Spleen (tissue), 11 donors: Measurements from ENCODE around the gene GRAMD2B. TPM values are rescaled to one million over a fixed set of nuclear protein-coding genes. Genes with fewer than 3 reads are reported as not detected.

Experiments
- DNase-seq: peaks from one replicate; pipeline ENCODE4 v3.0.0-alpha.2; 2020
- H3K27ac ChIP-seq, 8 donors: fragments of 200-600 bp; sonication (generic) in 7 of 8; 1 replicate in 4 of 8; 2 replicates in 4 of 8; pipeline versions ENCODE4 v1.5.0 to v1.8.0; 2016 to 2021; ENCODE audit warnings: inconsistent platforms in 4 of 8, mild to moderate bottlenecking in 4 of 8, moderate library complexity in 1 of 8
- H3K27me3 ChIP-seq, 7 donors: fragments of 200-600 bp; sonication (generic) in 6 of 7; replicated peaks in 1 of 7; 1 replicate in 4 of 7; 2 replicates in 3 of 7; pipeline versions ENCODE4 v1.5.0 to v1.8.0; 2016 to 2021; ENCODE audit warnings: inconsistent platforms in 3 of 7, mild to moderate bottlenecking in 1 of 7
- H3K36me3 ChIP-seq, 6 donors: fragments of 200-600 bp; sonication (generic) in 5 of 6; 1 replicate in 4 of 6; 2 replicates in 2 of 6; pipeline versions ENCODE4 v1.5.0 to v1.8.0; 2016 to 2021; ENCODE audit warnings: inconsistent platforms in 2 of 6
- H3K4me1 ChIP-seq, 6 donors: fragments of 200-600 bp; sonication (generic) in 5 of 6; 1 replicate in 3 of 6; 2 replicates in 3 of 6; pipeline versions ENCODE4 v1.5.0 to v1.8.0; 2016 to 2021; ENCODE audit warnings: inconsistent platforms in 3 of 6
- H3K4me3 ChIP-seq, 8 donors: fragments of 200-600 bp; sonication (generic) in 7 of 8; 1 replicate in 4 of 8; 2 replicates in 4 of 8; pipeline versions ENCODE4 v1.5.0 to v1.8.0; 2016 to 2021; ENCODE audit warnings: inconsistent platforms in 4 of 8, mild to moderate bottlenecking in 4 of 8, moderate library complexity in 2 of 8
- H3K9me3 ChIP-seq, 8 donors: fragments of 200-600 bp; sonication (generic) in 7 of 8; 1 replicate in 4 of 8; 2 replicates in 4 of 8; pipeline versions ENCODE4 v1.5.0 to v1.8.0; 2016 to 2021; ENCODE audit warnings: inconsistent platforms in 4 of 8
- POLR2A ChIP-seq, 3 donors: fragments of 450-650 bp; IDR thresholded peaks; one replicate each; pipeline ENCODE4 v1.5.1; 2017; ENCODE audit warnings: antibody characterized with exemption in 3 of 3, mild to moderate bottlenecking in 1 of 3
- POLR2AphosphoS5 ChIP-seq, 3 donors: sonication (generic); formaldehyde crosslinking; IDR thresholded peaks; one replicate each; pipeline ENCODE4 v1.5.1; 2017; ENCODE audit warnings: antibody characterized with exemption in 3 of 3
- WGBS, 5 donors: extraction: QIAGEN DNeasy Blood & Tissue Kit in 3 of 5; methylation state at CpG; one replicate each; pipeline versions ENCODE4 v1.1.5 to v1.1.7; 2013 to 2018; 5-methylcytosine and 5-hydroxymethylcytosine counted together
- intact Hi-C: fragments of 100-400 bp; cut with DNase I; formaldehyde crosslinking; loops from one replicate; pipeline ENCODE4 v1.15.0; 2023; ENCODE audit warnings: low total_unique reads
- polyA plus RNA-seq, 3 donors: library from polyadenylated mRNA; stranded (reverse); fragments of 200-250 nt; gene quantifications; one replicate each; pipeline ENCODE4 v1.2.1, GENCODE V29; 2013
- total RNA-seq, 7 donors: library from RNA; depleted of rRNA in 3 of 7; stranded (reverse); fragments of >200 nt in 3 of 7; fragmentation: NEBNext Ultra II Directional in 4 of 7; extraction: Animal tissue kit (Norgen Biotek cat#: 25700) in 4 of 7; gene quantifications; one replicate each; pipeline versions ENCODE4 v1.1.0 to v1.2.1, GENCODE V29; 2016 to 2021
- TF ChIP-seq, protein P1 (sequence below), 11 experiments: fragments of 200-600 bp in 7 of 11; fragments of 450-650 bp in 4 of 11; sonication (generic) in 4 of 11; IDR thresholded peaks in 8 of 11; conservative IDR thresholded peaks in 3 of 11; 1 replicate in 7 of 11; 2 replicates in 4 of 11; pipeline versions ENCODE4 v1.4.0 to v1.8.0; 2016 to 2021; ENCODE audit warnings: antibody characterized with exemption in 11 of 11, inconsistent platforms in 4 of 11, mild to moderate bottlenecking in 1 of 11
- donor health status: healthy with polysubstance abuse.
- donor health status: DM: no; HTN: no; CAD: no; lungs with moderate emphysema.
- donor health status: DM: no; HTN: no; CAD: no.
- donor health status: Bipolar disorder and iron deficiency.
- donor health status: healthy.
- donor health status: DM: no; HTN: no; CAD: no.
- donor health status: DM: yes; HTN: yes; CAD: no.

The GRAMD2B gene
- total and polyA plus RNA-seq, 10 donors, result 3.0 to 28.7 (median 10.9) TPM

DNA sequence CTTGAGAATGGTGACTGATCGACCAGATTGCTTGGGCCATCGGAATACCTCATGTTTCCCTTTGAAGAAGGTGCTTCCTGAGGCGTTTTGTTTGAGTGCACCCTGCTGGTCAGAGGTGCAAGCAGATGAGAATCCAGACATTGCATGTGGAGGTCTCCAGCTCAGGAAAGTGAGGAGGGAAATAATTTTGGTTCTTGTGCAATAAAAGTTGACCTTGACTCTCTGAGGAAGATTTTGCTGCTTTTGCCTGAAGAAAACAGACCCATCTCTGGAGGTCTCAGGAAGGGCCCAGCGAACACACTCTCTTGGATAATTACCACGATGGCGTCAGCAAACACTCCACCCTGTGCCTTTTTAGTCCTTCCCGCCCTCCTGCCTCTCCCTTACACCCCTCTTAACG is 69.7 kb downstream of the GRAMD2B start:
- H3K36me3 ChIP-seq, result peaks cover 0 to 36% (median 14%) of the 10 kb centered on the region in 6 donors
- 76 to 88% (median 81%) methylated on average over 8 of the region's 8 CpGs for WGBS, 5 donors
- no peak overlapping the region for H3K27ac ChIP-seq

DNA sequence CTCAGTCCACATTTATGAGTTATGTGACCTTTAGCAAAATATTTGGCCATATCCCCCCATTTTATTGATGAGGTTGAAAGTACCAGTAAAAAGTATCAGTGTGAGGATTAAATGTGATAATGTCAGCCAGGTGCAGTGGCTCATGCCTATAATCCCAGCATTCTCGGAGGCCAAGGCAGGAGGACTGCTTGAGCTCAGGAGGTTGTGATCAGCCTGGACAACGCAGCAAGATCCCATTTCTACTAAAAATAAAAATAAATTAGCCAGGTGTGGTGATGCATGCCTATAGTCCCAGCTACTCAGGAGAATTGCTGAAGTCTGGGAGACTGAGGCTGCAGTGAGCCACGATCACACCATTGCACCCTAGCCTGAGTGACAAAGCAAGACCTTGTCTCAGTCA is 71.2 kb downstream of the GRAMD2B start:
- TF ChIP-seq, protein P1, sequence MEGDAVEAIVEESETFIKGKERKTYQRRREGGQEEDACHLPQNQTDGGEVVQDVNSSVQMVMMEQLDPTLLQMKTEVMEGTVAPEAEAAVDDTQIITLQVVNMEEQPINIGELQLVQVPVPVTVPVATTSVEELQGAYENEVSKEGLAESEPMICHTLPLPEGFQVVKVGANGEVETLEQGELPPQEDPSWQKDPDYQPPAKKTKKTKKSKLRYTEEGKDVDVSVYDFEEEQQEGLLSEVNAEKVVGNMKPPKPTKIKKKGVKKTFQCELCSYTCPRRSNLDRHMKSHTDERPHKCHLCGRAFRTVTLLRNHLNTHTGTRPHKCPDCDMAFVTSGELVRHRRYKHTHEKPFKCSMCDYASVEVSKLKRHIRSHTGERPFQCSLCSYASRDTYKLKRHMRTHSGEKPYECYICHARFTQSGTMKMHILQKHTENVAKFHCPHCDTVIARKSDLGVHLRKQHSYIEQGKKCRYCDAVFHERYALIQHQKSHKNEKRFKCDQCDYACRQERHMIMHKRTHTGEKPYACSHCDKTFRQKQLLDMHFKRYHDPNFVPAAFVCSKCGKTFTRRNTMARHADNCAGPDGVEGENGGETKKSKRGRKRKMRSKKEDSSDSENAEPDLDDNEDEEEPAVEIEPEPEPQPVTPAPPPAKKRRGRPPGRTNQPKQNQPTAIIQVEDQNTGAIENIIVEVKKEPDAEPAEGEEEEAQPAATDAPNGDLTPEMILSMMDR (IDR thresholded peaks at IDR 0.05 in 8 of 11, conservative IDR thresholded peaks at IDR 0.05 in 3 of 11), result no peak
- TF ChIP-seq POLR2A (IDR thresholded peaks at IDR 0.05) (no peak), POLR2AphosphoS5 (IDR thresholded peaks at IDR 0.05) (no peak)
- H3K36me3 ChIP-seq, result peaks cover 0 to 26% (median 9%) of the 10 kb centered on the region in 6 donors
- DNase-seq, result no peak
- WGBS, 5 donors, result 93 to 98% (median 96%) methylated on average over 3 of the region's 3 CpGs
- no peaks in the 10 kb centered on the region for H3K4me1 ChIP-seq
- H3K4me3 ChIP-seq, result no peak overlapping the region
- intact Hi-C loops, result no loop called here
- no peaks in the 10 kb centered on the region for H3K27me3 ChIP-seq
- no peak overlapping the region for H3K27ac ChIP-seq
- no peaks in the 10 kb centered on the region for H3K9me3 ChIP-seq

More for the DNA sequence above, 69.7 kb downstream of the GRAMD2B start:
- Histone ChIP-seq H3K4me3 (no peak overlapping the region), H3K4me1 (no peaks in the 10 kb centered on the region), H3K27me3 (no peaks in the 10 kb centered on the region), H3K9me3 (no peaks in the 10 kb centered on the region)
- DNase-seq, result no peak
- intact Hi-C loops, result no loop called here
- TF ChIP-seq, protein P1 (IDR thresholded peaks at IDR 0.05 in 8 of 11, conservative IDR thresholded peaks at IDR 0.05 in 3 of 11), result peak in 3 of 11 experiments; percentile 13 to 26 (median 19)
- TF ChIP-seq POLR2AphosphoS5 (IDR thresholded peaks at IDR 0.05), result no peak

DNA sequence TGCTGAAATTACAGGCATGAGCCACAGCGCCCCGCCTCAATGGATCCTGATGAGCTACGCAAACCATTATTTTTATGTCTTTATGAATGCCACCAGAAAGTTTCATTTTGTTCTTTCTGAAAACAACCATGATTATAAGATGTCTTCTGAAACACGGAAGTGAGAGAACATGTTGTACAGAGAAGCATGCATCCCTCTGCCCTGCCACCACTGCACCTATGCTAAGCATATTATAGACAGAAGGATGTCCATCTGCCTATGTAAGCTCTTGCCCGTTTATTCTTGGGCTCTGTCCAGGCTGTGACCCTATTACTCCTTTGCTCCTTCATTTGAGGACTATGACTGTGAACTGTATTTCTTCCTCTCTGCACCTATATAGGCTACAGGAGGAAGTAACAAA is 74.3 kb downstream of the GRAMD2B start:
- DNase-seq, result no peak
- H3K27me3 ChIP-seq, result no peaks in the 10 kb centered on the region
- H3K4me1 ChIP-seq, result no peaks in the 10 kb centered on the region
- no peak overlapping the region for H3K4me3 ChIP-seq
- TF ChIP-seq POLR2AphosphoS5 (IDR thresholded peaks at IDR 0.05) (no peak), POLR2A (IDR thresholded peaks at IDR 0.05) (no peak)
- TF ChIP-seq, protein P1 (IDR thresholded peaks at IDR 0.05 in 8 of 11, conservative IDR thresholded peaks at IDR 0.05 in 3 of 11), result no peak
- peaks cover 0 to 6% (median 4%) of the 10 kb centered on the region in 6 donors for H3K36me3 ChIP-seq
- 87 to 94% (median 91%) methylated on average over 5 of the region's 5 CpGs for WGBS, 5 donors
- no peak overlapping the region for H3K27ac ChIP-seq
- intact Hi-C loops, result no loop called here
- no peaks in the 10 kb centered on the region for H3K9me3 ChIP-seq

DNA sequence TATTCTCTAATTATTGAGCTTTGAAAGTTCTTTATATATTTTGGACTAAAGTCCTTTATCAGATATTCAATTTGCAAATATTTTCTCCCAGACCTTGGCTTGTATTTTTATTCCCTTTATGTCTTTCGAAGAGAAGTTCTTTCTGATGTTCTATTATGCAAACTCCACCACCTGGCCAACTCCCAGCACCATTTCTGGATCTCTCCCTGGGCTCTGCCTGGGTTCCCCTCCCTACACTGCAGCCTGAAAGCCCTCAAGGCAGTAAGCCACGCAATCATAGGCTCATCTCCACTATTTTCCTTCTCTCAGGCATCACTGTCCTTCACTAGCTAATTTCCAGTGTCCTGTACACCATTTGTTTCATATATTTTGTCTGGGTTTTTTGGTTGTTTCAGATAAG is 76.1 kb downstream of the GRAMD2B start:
- no peak for TF ChIP-seq POLR2AphosphoS5 (IDR thresholded peaks at IDR 0.05)
- TF ChIP-seq POLR2A (IDR thresholded peaks at IDR 0.05), result no peak
- TF ChIP-seq, protein P1 (IDR thresholded peaks at IDR 0.05 in 8 of 11, conservative IDR thresholded peaks at IDR 0.05 in 3 of 11), result no peak
- H3K27ac ChIP-seq, result peak overlapping the region in 1 of 8 donors; percentile 13
- WGBS, 5 donors, result 81 to 96% (median 95%) methylated on average over 2 of the region's 2 CpGs
- no peaks in the 10 kb centered on the region for H3K36me3 ChIP-seq
- no peak overlapping the region for H3K4me3 ChIP-seq
- peaks cover 0 to 4% (median 2%) of the 10 kb centered on the region in 6 donors for H3K4me1 ChIP-seq
- no peak for DNase-seq
- H3K27me3 ChIP-seq, result no peaks in the 10 kb centered on the region
- no peaks in the 10 kb centered on the region for H3K9me3 ChIP-seq
- intact Hi-C loops, result no loop called here
